Measurements from ENCODE around the gene MYOM3.

MYOM3 gene

GRCh38 chr1:24100945-24101737, 10.8 kb downstream of the MYOM3 start:
- Mint-ChIP-seq H3K27me3 (no peaks in the 10 kb centered on the region), H3K4me3 (no peak overlapping the region), H3K4me1 (ENCODE audit: low read depth) (no peaks in the 10 kb centered on the region), H3K27ac (no peak overlapping the region), H3K36me3 (ENCODE audit: low read depth) (no peaks in the 10 kb centered on the region), H3K9me3 (no peaks in the 10 kb centered on the region)
- no peak for DNase-seq

GRCh38 chr1:24098943-24099638, 12.8 kb downstream of the MYOM3 start:
- no peaks in the 10 kb centered on the region for H3K27me3 Mint-ChIP-seq
- no peak for DNase-seq
- H3K36me3 Mint-ChIP-seq (ENCODE audit: low read depth), result no peaks in the 10 kb centered on the region
- H3K9me3 Mint-ChIP-seq, result no peaks in the 10 kb centered on the region
- no peaks in the 10 kb centered on the region for H3K4me1 Mint-ChIP-seq (ENCODE audit: low read depth)
- H3K27ac Mint-ChIP-seq, result no peak overlapping the region
- no peak overlapping the region for H3K4me3 Mint-ChIP-seq

- DNase-seq, result no peak
- Mint-ChIP-seq H3K4me1 (ENCODE audit: low read depth) (no peaks in the 10 kb centered on the region), H3K9me3 (no peaks in the 10 kb centered on the region), H3K4me3 (no peak overlapping the region), H3K27ac (no peak overlapping the region), H3K27me3 (no peaks in the 10 kb centered on the region), H3K36me3 (ENCODE audit: low read depth) (no peaks in the 10 kb centered on the region)
These were observed 13.8 kb downstream of the MYOM3 start for GRCh38 chr1:24098102-24098501.

- Mint-ChIP-seq H3K9me3 (no peaks in the 10 kb centered on the region), H3K27me3 (no peaks in the 10 kb centered on the region), H3K27ac (no peak overlapping the region), H3K36me3 (ENCODE audit: low read depth) (no peaks in the 10 kb centered on the region), H3K4me1 (ENCODE audit: low read depth) (no peaks in the 10 kb centered on the region), H3K4me3 (no peak overlapping the region)
- no peak for DNase-seq
These were observed 14.3 kb downstream of the MYOM3 start for GRCh38 chr1:24097663-24098062.

- Mint-ChIP-seq H3K36me3 (ENCODE audit: low read depth) (no peaks in the 10 kb centered on the region), H3K27me3 (no peaks in the 10 kb centered on the region), H3K27ac (no peak overlapping the region), H3K4me1 (ENCODE audit: low read depth) (no peaks in the 10 kb centered on the region), H3K4me3 (no peak overlapping the region), H3K9me3 (no peaks in the 10 kb centered on the region)
- no peak for DNase-seq
These were observed 15.2 kb downstream of the MYOM3 start for GRCh38 chr1:24096739-24097103.

GRCh38 chr1:24096009-24096738, 15.8 kb downstream of the MYOM3 start:
- Mint-ChIP-seq H3K27me3 (no peaks in the 10 kb centered on the region), H3K9me3 (no peaks in the 10 kb centered on the region), H3K4me1 (ENCODE audit: low read depth) (no peaks in the 10 kb centered on the region), H3K36me3 (ENCODE audit: low read depth) (no peaks in the 10 kb centered on the region), H3K27ac (no peak overlapping the region), H3K4me3 (no peak overlapping the region)
- DNase-seq, result no peak

GRCh38 chr1:24095140-24095859, 16.6 kb downstream of the MYOM3 start:
- H3K4me3 Mint-ChIP-seq, result no peak overlapping the region
- no peaks in the 10 kb centered on the region for H3K27me3 Mint-ChIP-seq
- no peaks in the 10 kb centered on the region for H3K36me3 Mint-ChIP-seq (ENCODE audit: low read depth)
- no peaks in the 10 kb centered on the region for H3K9me3 Mint-ChIP-seq
- H3K4me1 Mint-ChIP-seq (ENCODE audit: low read depth), result no peaks in the 10 kb centered on the region
- no peak overlapping the region for H3K27ac Mint-ChIP-seq
- no peak for DNase-seq

GRCh38 chr1:24094554-24094953, 17.4 kb downstream of the MYOM3 start:
- Mint-ChIP-seq H3K36me3 (ENCODE audit: low read depth) (no peaks in the 10 kb centered on the region), H3K27ac (no peak overlapping the region), H3K4me3 (no peak overlapping the region), H3K4me1 (ENCODE audit: low read depth) (no peaks in the 10 kb centered on the region), H3K9me3 (no peaks in the 10 kb centered on the region), H3K27me3 (no peaks in the 10 kb centered on the region)
- no peak for DNase-seq

GRCh38 chr1:24093732-24094131, 18.2 kb downstream of the MYOM3 start:
- Mint-ChIP-seq H3K4me3 (no peak overlapping the region), H3K4me1 (ENCODE audit: low read depth) (no peaks in the 10 kb centered on the region), H3K27ac (no peak overlapping the region), H3K36me3 (ENCODE audit: low read depth) (no peaks in the 10 kb centered on the region), H3K9me3 (no peaks in the 10 kb centered on the region), H3K27me3 (no peaks in the 10 kb centered on the region)
- no peak for DNase-seq

GRCh38 chr1:24092979-24093378, 19.0 kb downstream of the MYOM3 start:
- no peaks in the 10 kb centered on the region for H3K4me1 Mint-ChIP-seq (ENCODE audit: low read depth)
- no peak for DNase-seq
- H3K4me3 Mint-ChIP-seq, result no peak overlapping the region
- no peaks in the 10 kb centered on the region for H3K36me3 Mint-ChIP-seq (ENCODE audit: low read depth)
- no peaks in the 10 kb centered on the region for H3K27me3 Mint-ChIP-seq
- H3K9me3 Mint-ChIP-seq, result no peaks in the 10 kb centered on the region
- no peak overlapping the region for H3K27ac Mint-ChIP-seq

GRCh38 chr1:24091971-24092482, 19.9 kb downstream of the MYOM3 start:
- H3K4me1 Mint-ChIP-seq (ENCODE audit: low read depth), result no peaks in the 10 kb centered on the region
- no peak overlapping the region for H3K27ac Mint-ChIP-seq
- no peaks in the 10 kb centered on the region for H3K36me3 Mint-ChIP-seq (ENCODE audit: low read depth)
- no peak for DNase-seq
- no peaks in the 10 kb centered on the region for H3K9me3 Mint-ChIP-seq
- H3K4me3 Mint-ChIP-seq, result no peak overlapping the region
- no peaks in the 10 kb centered on the region for H3K27me3 Mint-ChIP-seq

GRCh38 chr1:24090736-24091135, 21.2 kb downstream of the MYOM3 start:
- Mint-ChIP-seq H3K9me3 (no peaks in the 10 kb centered on the region), H3K27ac (no peak overlapping the region), H3K36me3 (ENCODE audit: low read depth) (no peaks in the 10 kb centered on the region)

GRCh38 chr1:24089743-24090555, 22.0 kb downstream of the MYOM3 start:
- peaks cover 2% of the 10 kb centered on the region for H3K27me3 Mint-ChIP-seq
- H3K4me3 Mint-ChIP-seq, result no peak overlapping the region
- H3K36me3 Mint-ChIP-seq (ENCODE audit: low read depth), result no peaks in the 10 kb centered on the region
- H3K27ac Mint-ChIP-seq, result no peak overlapping the region
- H3K9me3 Mint-ChIP-seq, result no peaks in the 10 kb centered on the region
- no peaks in the 10 kb centered on the region for H3K4me1 Mint-ChIP-seq (ENCODE audit: low read depth)
- no peak for DNase-seq

More at GRCh38 chr1:24090736-24091135, 21.2 kb downstream of the MYOM3 start:
- Mint-ChIP-seq H3K4me1 (ENCODE audit: low read depth) (no peaks in the 10 kb centered on the region), H3K4me3 (no peak overlapping the region), H3K27me3 (no peaks in the 10 kb centered on the region)
- DNase-seq, result no peak
